HepG2 (cell line): Measurements from ENCODE around the gene DNAH8. TPM values are rescaled to one million over a fixed set of nuclear protein-coding genes. Genes with fewer than 3 reads are reported as not detected.
A peak's percentile ranks its signal among the peaks of the same experiment; 100 is the strongest.

Source experiments
- ATAC-seq: fragments of 200-7000 bp; cut with Tn5 transposase; 3 replicates; pipeline ENCODE4 v1.9.1; 2020; ENCODE audit warnings: mild to moderate bottlenecking, moderate library complexity
- BruUV-seq: library from RNA; stranded (reverse); fragments of 400-500 nt; replicated peaks from 2 replicates; lab custom pipeline; 2021; lab: Mats Ljungman, UMichigan
- CTCF ChIA-PET: fragments of 300-600 bp; formaldehyde crosslinking; extraction: SDS; loops from one replicate; lab custom pipeline; 2021; ENCODE audit warnings: low total read pairs, inconsistent platforms, low intra/inter-chr PET ratio; lab: Yijun Ruan, JAX
- POLR2A ChIA-PET: fragments of 350-600 bp; sonication (Branson Sonifier 250); formaldehyde crosslinking; loops from one replicate; lab custom pipeline; 2020; ENCODE audit warnings: antibody characterized with exemption, inconsistent platforms; lab: Yijun Ruan, JAX
- DNase-seq: peaks from one replicate; pipeline ENCODE4 v3.0.0-alpha.2; 2015; ENCODE audit warnings: low spot score
- FAIRE-seq: peaks from 3 replicates; lab custom pipeline; 2011; peaks lifted over from hg19 to GRCh38; lab: Jason Lieb, UNC
- H2AFZ ChIP-seq: one replicate; pipeline ENCODE4 v1.6.1; 2011; ENCODE audit warnings: low read length, inconsistent platforms
- H3K27ac ChIP-seq: fragments of 300-600 bp; 3 replicates; pipeline ENCODE4 v1.8.0; 2011; ENCODE audit warnings: mixed run types, mild to moderate bottlenecking, mixed read lengths, low read length, inconsistent platforms; ENCODE audit not compliant: insufficient read depth; ENCODE audit errors: extremely low read length
- H3K27me3 ChIP-seq, 2 experiments: fragments of 200-600 bp in 1 of 2; 2 replicates in 1 of 2; 3 replicates in 1 of 2; pipeline versions ENCODE4 v1.6.0 to v1.8.0; 2011; ENCODE audit warnings: low read length in 2 of 2, mild to moderate bottlenecking in 2 of 2, moderate library complexity in 2 of 2, inconsistent platforms in 1 of 2; ENCODE audit not compliant: insufficient read depth in 2 of 2, control insufficient read depth in 1 of 2
- H3K36me3 ChIP-seq, 2 experiments: fragments of 200-600 bp in 1 of 2; replicated peaks in 1 of 2; 2 replicates in 1 of 2; 3 replicates in 1 of 2; pipeline versions ENCODE4 v1.5.1 to v1.8.0; 2011; ENCODE audit warnings: low read length in 2 of 2, inconsistent platforms in 1 of 2; ENCODE audit not compliant: insufficient read depth in 2 of 2, control insufficient read depth in 1 of 2
- H3K4me1 ChIP-seq: 2 replicates; pipeline ENCODE4 v1.5.1; 2012; ENCODE audit warnings: low read length, inconsistent platforms; ENCODE audit not compliant: insufficient read depth
- H3K4me2 ChIP-seq: 2 replicates; pipeline ENCODE4 v1.6.0; 2011; ENCODE audit warnings: low read depth, low read length, inconsistent platforms
- H3K4me3 ChIP-seq, 3 experiments: fragments of 200-600 bp in 1 of 3; sonication (generic), shearing (Covaris generic) in 1 of 3; replicated peaks in 1 of 3; 2 replicates each; pipeline ENCODE4 v1.5.1; 2011 to 2016; ENCODE audit warnings: low read length in 3 of 3, inconsistent platforms in 2 of 3, low read depth in 2 of 3, mild to moderate bottlenecking in 2 of 3, control low read depth in 1 of 3, mixed read lengths in 1 of 3; ENCODE audit not compliant: insufficient read depth in 1 of 3
- H3K79me2 ChIP-seq: one replicate; pipeline ENCODE4 v1.6.1; 2011; ENCODE audit warnings: low read length, inconsistent platforms; ENCODE audit not compliant: insufficient read depth
- H3K9ac ChIP-seq: 2 replicates; pipeline ENCODE4 v1.6.0; 2011; ENCODE audit warnings: mild to moderate bottlenecking, low read depth, low read length, inconsistent platforms; ENCODE audit not compliant: insufficient read depth
- H3K9me3 ChIP-seq: 2 replicates; pipeline ENCODE4 v1.5.1; 2012; ENCODE audit warnings: mild to moderate bottlenecking, low read length
- H4K20me1 ChIP-seq: 2 replicates; pipeline ENCODE4 v1.6.0; 2011; ENCODE audit warnings: inconsistent platforms, mild to moderate bottlenecking, low read length, moderate library complexity; ENCODE audit not compliant: insufficient read depth
- ASH2L ChIP-seq: fragments of 300-600, 200-600 bp; sonication (generic); IDR thresholded peaks from 2 replicates; pipeline ENCODE4 v1.7.0; 2017; ENCODE audit warnings: low read depth, mild to moderate bottlenecking, moderate library complexity, mixed read lengths, low read length; ENCODE audit not compliant: insufficient read length
- BCL6 ChIP-seq: IDR thresholded peaks from 2 replicates; pipeline ENCODE4 v1.6.1; 2016; ENCODE audit warnings: missing genetic modification reagents, missing compliant biosample characterization
- CEBPB ChIP-seq: IDR thresholded peaks from 2 replicates; pipeline ENCODE4 v1.6.1; 2011; ENCODE audit warnings: low read depth, low read length, improper control_type of control experiment, borderline replicate concordance
- CEBPG ChIP-seq: IDR thresholded peaks from 2 replicates; pipeline ENCODE4 v1.6.1; 2016
- GATAD2A ChIP-seq: IDR thresholded peaks from 2 replicates; pipeline ENCODE4 v1.6.1; 2016
- NFKBIZ ChIP-seq: IDR thresholded peaks from 2 replicates; pipeline ENCODE4 v1.6.1; 2018; ENCODE audit warnings: missing genetic modification reagents, missing compliant biosample characterization
- NR2C2 ChIP-seq: sonication (generic); formaldehyde crosslinking; IDR thresholded peaks from 2 replicates; pipeline ENCODE4 v1.4.0; 2020; ENCODE audit warnings: missing genetic modification reagents, mild to moderate bottlenecking, moderate library complexity, borderline replicate concordance
- ONECUT2 ChIP-seq: sonication (generic); formaldehyde crosslinking; IDR thresholded peaks from 2 replicates; pipeline ENCODE4 v1.4.0; 2020; ENCODE audit warnings: missing genetic modification reagents
- SMAD9 ChIP-seq: sonication (generic); formaldehyde crosslinking; IDR thresholded peaks from 2 replicates; pipeline ENCODE4 v1.5.1; 2020; ENCODE audit warnings: mild to moderate bottlenecking, missing genetic modification reagents
- ZNF644 ChIP-seq: IDR thresholded peaks from 2 replicates; pipeline ENCODE4 v1.6.1; 2016; ENCODE audit warnings: low read depth
- WGBS: methylation state at CpG from one replicate; pipeline ENCODE4 v1.1.6; 2017; ENCODE audit warnings: low lambda C conversion rate; 5-methylcytosine and 5-hydroxymethylcytosine counted together
- in situ Hi-C: cut with HindIII; loops from 2 replicates; pipeline ENCODE4 v1.10.0; 2017; ENCODE audit warnings: low pct_unique_long_range_greater_than_20kb; ENCODE audit not compliant: extremely low pct_ligation_motif_present
- intact Hi-C: fragments of 100-400 bp; cut with micrococcal nuclease; formaldehyde crosslinking; loops from one replicate; pipeline ENCODE4 v1.10.0; 2022; ENCODE audit not compliant: unreplicated experiment
- polyA plus RNA-seq, 8 experiments: library from polyadenylated mRNA; depleted of rRNA in 3 of 8; stranded (reverse) in 7 of 8; unstranded in 1 of 8; fragments of >200 nt; fragmentation: Illumina TruSeq in 4 of 8; extraction: Trizol in 4 of 8; gene quantifications; 2 replicates each; pipeline versions ENCODE4 v1.2.1 to v1.2.3, GENCODE V29; 2011 to 2016; ENCODE audit warnings: low read depth in 4 of 8, missing spikeins in 1 of 8, mixed read lengths in 1 of 8; ENCODE audit not compliant: insufficient read depth in 1 of 8
- total RNA-seq, 5 experiments: library from RNA; depleted of rRNA; stranded (reverse); fragments of >200 nt; fragmentation: Illumina TruSeq; extraction: Trizol; gene quantifications; 2 replicates each; pipeline ENCODE4 v1.2.3, GENCODE V29; 2016; ENCODE audit warnings: low read depth in 1 of 5
- TF ChIP-seq, protein P1 (sequence below): IDR thresholded peaks from 2 replicates; pipeline ENCODE4 v1.6.1; 2012; ENCODE audit warnings: low read length, improper control_type of control experiment
- TF ChIP-seq, protein P2 (sequence below): sonication (generic); formaldehyde crosslinking; IDR thresholded peaks from 2 replicates; pipeline ENCODE4 v1.5.1; 2020; ENCODE audit warnings: missing genetic modification reagents, mild to moderate bottlenecking, borderline replicate concordance
- TF ChIP-seq, protein P3 (sequence below): IDR thresholded peaks from 2 replicates; pipeline ENCODE4 v1.6.1; 2016
- TF ChIP-seq, protein P4 (sequence below): sonication (generic); formaldehyde crosslinking; IDR thresholded peaks from 2 replicates; pipeline ENCODE4 v1.4.0; 2020; ENCODE audit warnings: missing genetic modification reagents

DNAH8 gene
- total and polyA plus RNA-seq, 2 of the 13 experiments (the other 11 are each of a cell fraction or from before 2014, with no cell fraction given) = not detected

DNA sequence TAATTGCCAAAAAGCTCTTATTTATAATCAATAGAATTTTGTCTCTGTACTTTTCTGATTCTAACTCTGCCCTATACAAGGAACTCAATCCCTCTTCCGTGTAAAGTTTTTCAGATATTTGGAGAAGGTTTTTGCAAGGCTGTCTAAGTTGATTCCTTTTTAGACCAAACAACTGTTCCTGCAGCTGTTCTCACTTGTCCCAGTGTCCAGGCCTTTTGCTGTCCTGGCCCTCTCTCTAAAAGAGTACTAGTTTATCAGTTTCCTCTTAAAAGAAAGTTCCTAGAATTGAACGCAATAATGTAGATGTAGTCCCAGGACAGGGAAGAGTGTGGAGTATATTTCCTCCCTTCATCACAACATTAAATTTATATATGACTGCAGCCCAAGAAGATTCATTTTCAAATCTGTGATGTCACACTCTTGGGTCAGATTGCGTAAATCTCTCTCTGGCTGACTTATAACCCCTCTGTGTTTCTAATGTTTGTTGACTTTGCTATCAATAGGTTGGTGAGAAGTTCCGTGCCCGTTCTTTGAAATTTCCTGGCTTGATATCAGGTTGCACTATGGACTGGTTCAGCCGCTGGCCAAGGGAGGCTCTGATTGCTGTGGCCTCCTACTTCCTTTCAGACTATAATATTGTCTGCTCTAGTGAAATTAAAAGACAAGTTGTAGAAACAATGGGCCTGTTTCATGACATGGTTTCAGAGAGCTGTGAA lies 194.1 kb downstream of the DNAH8 start (continued):
- TF ChIP-seq, protein P1, sequence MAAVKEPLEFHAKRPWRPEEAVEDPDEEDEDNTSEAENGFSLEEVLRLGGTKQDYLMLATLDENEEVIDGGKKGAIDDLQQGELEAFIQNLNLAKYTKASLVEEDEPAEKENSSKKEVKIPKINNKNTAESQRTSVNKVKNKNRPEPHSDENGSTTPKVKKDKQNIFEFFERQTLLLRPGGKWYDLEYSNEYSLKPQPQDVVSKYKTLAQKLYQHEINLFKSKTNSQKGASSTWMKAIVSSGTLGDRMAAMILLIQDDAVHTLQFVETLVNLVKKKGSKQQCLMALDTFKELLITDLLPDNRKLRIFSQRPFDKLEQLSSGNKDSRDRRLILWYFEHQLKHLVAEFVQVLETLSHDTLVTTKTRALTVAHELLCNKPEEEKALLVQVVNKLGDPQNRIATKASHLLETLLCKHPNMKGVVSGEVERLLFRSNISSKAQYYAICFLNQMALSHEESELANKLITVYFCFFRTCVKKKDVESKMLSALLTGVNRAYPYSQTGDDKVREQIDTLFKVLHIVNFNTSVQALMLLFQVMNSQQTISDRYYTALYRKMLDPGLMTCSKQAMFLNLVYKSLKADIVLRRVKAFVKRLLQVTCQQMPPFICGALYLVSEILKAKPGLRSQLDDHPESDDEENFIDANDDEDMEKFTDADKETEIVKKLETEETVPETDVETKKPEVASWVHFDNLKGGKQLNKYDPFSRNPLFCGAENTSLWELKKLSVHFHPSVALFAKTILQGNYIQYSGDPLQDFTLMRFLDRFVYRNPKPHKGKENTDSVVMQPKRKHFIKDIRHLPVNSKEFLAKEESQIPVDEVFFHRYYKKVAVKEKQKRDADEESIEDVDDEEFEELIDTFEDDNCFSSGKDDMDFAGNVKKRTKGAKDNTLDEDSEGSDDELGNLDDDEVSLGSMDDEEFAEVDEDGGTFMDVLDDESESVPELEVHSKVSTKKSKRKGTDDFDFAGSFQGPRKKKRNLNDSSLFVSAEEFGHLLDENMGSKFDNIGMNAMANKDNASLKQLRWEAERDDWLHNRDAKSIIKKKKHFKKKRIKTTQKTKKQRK = no peak
- peak; percentile 23; the same call in 1 of the 2 replicates for TF ChIP-seq NR2C2 (CRISPR knock-in tag)
- TF ChIP-seq, protein P2, sequence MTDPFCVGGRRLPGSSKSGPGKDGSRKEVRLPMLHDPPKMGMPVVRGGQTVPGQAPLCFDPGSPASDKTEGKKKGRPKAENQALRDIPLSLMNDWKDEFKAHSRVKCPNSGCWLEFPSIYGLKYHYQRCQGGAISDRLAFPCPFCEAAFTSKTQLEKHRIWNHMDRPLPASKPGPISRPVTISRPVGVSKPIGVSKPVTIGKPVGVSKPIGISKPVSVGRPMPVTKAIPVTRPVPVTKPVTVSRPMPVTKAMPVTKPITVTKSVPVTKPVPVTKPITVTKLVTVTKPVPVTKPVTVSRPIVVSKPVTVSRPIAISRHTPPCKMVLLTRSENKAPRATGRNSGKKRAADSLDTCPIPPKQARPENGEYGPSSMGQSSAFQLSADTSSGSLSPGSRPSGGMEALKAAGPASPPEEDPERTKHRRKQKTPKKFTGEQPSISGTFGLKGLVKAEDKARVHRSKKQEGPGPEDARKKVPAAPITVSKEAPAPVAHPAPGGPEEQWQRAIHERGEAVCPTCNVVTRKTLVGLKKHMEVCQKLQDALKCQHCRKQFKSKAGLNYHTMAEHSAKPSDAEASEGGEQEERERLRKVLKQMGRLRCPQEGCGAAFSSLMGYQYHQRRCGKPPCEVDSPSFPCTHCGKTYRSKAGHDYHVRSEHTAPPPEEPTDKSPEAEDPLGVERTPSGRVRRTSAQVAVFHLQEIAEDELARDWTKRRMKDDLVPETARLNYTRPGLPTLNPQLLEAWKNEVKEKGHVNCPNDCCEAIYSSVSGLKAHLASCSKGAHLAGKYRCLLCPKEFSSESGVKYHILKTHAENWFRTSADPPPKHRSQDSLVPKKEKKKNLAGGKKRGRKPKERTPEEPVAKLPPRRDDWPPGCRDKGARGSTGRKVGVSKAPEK = no peak
- TF ChIP-seq, all 625 proteins: peak for 38

DNA sequence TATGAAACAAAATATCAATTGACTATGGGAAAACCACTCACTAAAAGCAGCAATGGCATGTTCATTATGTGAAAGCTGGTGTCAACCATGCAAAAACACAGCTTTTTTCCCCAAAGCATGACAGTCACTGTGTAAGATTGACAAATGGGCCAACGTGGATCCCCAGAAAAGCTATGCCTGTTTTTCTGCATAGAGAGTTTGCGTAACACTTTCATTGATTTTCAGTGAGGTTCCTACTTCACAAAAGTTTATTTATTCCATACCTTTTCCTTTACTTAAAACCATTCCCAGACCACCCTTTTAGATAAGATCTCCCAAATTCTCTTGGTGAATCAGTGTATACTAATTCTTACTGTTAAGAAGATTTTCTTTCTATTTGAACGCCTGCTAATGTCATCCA lies 195.1 kb downstream of the DNAH8 start:
- Histone ChIP-seq H3K9ac (no peak overlapping the region), H3K4me3 (no peak overlapping the region), H3K27ac (no peak overlapping the region), H3K4me1 (peaks cover 17% of the 10 kb centered on the region), H2AFZ (no peak overlapping the region), H3K4me2 (peak overlapping the region; percentile 9; the same call in 1 of the 2 replicates), H3K9me3 (no peaks in the 10 kb centered on the region), H3K79me2 (no peaks in the 10 kb centered on the region), H4K20me1 (no peaks in the 10 kb centered on the region), H3K27me3 (no peaks in the 10 kb centered on the region), H3K36me3 (no peaks in the 10 kb centered on the region)
- in situ Hi-C loops (no loop called here), intact Hi-C loops (no loop called here)
- CTCF ChIA-PET = no interaction called here
- BruUV-seq = no TSS peak
- WGBS = 26% methylated on average over 3 of the region's 3 CpGs
- TF ChIP-seq ZNF644 (CRISPR knock-in tag) (no peak), SMAD9 (CRISPR knock-in tag) (no peak), CEBPB (peak; percentile 80), NFKBIZ (no peak), GATAD2A (CRISPR knock-in tag) (0 out of 2 replicates have a peak, but pooled peaks have one; percentile 34), ONECUT2 (peak; percentile 76), ASH2L (no peak), BCL6 (CRISPR knock-in tag) (peak; percentile 32; the same call in 1 of the 2 replicates), CEBPG (CRISPR knock-in tag) (peak; percentile 75)
- TF ChIP-seq, protein P3, sequence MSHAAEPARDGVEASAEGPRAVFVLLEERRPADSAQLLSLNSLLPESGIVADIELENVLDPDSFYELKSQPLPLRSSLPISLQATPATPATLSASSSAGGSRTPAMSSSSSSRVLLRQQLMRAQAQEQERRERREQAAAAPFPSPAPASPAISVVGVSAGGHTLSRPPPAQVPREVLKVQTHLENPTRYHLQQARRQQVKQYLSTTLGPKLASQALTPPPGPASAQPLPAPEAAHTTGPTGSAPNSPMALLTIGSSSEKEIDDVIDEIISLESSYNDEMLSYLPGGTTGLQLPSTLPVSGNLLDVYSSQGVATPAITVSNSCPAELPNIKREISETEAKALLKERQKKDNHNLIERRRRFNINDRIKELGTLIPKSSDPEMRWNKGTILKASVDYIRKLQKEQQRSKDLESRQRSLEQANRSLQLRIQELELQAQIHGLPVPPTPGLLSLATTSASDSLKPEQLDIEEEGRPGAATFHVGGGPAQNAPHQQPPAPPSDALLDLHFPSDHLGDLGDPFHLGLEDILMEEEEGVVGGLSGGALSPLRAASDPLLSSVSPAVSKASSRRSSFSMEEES (CRISPR knock-in tag) = no peak
- TF ChIP-seq, protein P4, sequence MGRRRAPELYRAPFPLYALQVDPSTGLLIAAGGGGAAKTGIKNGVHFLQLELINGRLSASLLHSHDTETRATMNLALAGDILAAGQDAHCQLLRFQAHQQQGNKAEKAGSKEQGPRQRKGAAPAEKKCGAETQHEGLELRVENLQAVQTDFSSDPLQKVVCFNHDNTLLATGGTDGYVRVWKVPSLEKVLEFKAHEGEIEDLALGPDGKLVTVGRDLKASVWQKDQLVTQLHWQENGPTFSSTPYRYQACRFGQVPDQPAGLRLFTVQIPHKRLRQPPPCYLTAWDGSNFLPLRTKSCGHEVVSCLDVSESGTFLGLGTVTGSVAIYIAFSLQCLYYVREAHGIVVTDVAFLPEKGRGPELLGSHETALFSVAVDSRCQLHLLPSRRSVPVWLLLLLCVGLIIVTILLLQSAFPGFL (CRISPR knock-in tag) = no peak
- POLR2A ChIA-PET = no interaction called here
- no peak for DNase-seq
- ATAC-seq = no peak
- no peak for FAIRE-seq
